GM23338 (cell line): ENCODE results near the gene MAP3K5.

Experiments used
- CREB1 ChIP-seq: fragments of 250-450 bp; sonication (Bioruptor Pico); IDR thresholded peaks from 2 replicates; pipeline ENCODE4 v1.5.0; 2020; ENCODE audit warnings: low read depth, mild to moderate bottlenecking, moderate library complexity
- EZH2 ChIP-seq: fragments of 200-600 bp; sonication (generic); IDR thresholded peaks from one replicate; pipeline ENCODE4 v1.8.0; 2017; ENCODE audit warnings: antibody characterized with exemption, mild to moderate bottlenecking, low read depth; ENCODE audit not compliant: unreplicated experiment
- EZH2phosphoT487 ChIP-seq: fragments of 200-600 bp; sonication (generic); IDR thresholded peaks from one replicate; pipeline ENCODE4 v1.8.1; 2018; ENCODE audit warnings: antibody characterized with exemption; ENCODE audit not compliant: unreplicated experiment
- JUNB ChIP-seq: IDR thresholded peaks from one replicate; pipeline ENCODE4 v1.6.1; 2016; ENCODE audit warnings: antibody characterized with exemption; ENCODE audit not compliant: unreplicated experiment
- POLR2AphosphoS5 ChIP-seq: IDR thresholded peaks from 2 replicates; pipeline ENCODE4 v1.6.1; 2016; ENCODE audit warnings: antibody characterized with exemption, low read depth
- STAT1 ChIP-seq: IDR thresholded peaks from one replicate; pipeline ENCODE4 v1.6.1; 2016; ENCODE audit warnings: antibody characterized with exemption; ENCODE audit not compliant: unreplicated experiment
- ZNF114 ChIP-seq: fragments of 250-450 bp; sonication (Bioruptor Pico); IDR thresholded peaks from 2 replicates; pipeline ENCODE4 v1.5.0; 2020; ENCODE audit warnings: mild to moderate bottlenecking, moderate library complexity
- ZNF331 ChIP-seq: fragments of 250-450 bp; sonication (Bioruptor Pico); IDR thresholded peaks from 2 replicates; pipeline ENCODE4 v1.5.0; 2020; ENCODE audit warnings: low read depth, mild to moderate bottlenecking, moderate library complexity
- TF ChIP-seq, protein P1 (sequence below), 2 experiments: fragments of 200-600 bp in 1 of 2; sonication (generic) in 1 of 2; conservative IDR thresholded peaks; 2 replicates each; pipeline versions ENCODE4 v1.5.1 to v1.6.1; 2016 to 2017; ENCODE audit warnings: antibody characterized with exemption in 2 of 2, low read depth in 2 of 2, mild to moderate bottlenecking in 2 of 2, moderate library complexity in 1 of 2
- TF ChIP-seq, protein P2 (sequence below): IDR thresholded peaks from one replicate; pipeline ENCODE4 v1.6.1; 2018; ENCODE audit warnings: antibody characterized with exemption; ENCODE audit not compliant: unreplicated experiment

DNA sequence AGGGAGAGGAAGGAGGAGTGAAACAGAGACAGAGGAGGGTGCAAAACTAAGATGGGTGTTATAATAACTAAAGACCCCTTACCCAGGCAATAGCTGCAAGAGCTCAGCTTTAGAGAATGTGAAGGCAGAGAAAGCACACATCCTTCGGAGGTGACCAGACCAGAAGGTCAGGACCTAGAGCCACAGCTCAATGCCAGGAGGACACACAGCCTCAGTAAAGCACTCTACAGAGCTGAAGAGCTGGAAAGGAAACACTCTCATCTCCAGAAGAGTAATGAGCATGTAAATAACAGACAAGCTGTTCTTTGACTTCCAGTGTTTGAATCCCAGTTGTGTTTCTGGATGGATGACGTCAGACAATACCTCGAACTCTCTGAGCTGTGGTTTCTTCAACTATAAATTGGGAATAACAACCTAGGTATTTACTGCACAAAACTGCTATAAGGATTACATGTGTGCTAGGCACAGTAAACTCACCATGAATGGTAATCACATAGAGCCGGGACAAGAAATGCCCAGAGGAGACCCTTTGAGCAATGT lies 63.2 kb downstream of the MAP3K5 start:
- TF ChIP-seq, protein P1, sequence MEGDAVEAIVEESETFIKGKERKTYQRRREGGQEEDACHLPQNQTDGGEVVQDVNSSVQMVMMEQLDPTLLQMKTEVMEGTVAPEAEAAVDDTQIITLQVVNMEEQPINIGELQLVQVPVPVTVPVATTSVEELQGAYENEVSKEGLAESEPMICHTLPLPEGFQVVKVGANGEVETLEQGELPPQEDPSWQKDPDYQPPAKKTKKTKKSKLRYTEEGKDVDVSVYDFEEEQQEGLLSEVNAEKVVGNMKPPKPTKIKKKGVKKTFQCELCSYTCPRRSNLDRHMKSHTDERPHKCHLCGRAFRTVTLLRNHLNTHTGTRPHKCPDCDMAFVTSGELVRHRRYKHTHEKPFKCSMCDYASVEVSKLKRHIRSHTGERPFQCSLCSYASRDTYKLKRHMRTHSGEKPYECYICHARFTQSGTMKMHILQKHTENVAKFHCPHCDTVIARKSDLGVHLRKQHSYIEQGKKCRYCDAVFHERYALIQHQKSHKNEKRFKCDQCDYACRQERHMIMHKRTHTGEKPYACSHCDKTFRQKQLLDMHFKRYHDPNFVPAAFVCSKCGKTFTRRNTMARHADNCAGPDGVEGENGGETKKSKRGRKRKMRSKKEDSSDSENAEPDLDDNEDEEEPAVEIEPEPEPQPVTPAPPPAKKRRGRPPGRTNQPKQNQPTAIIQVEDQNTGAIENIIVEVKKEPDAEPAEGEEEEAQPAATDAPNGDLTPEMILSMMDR (conservative IDR thresholded peaks at IDR 0.05; ENCODE audit: low read depth in 2 of 2), result no peak
- TF ChIP-seq EZH2 (no peak), JUNB (no peak), POLR2AphosphoS5 (no peak), STAT1 (no peak), EZH2phosphoT487 (no peak), CREB1 (CRISPR knock-in tag) (no peak), ZNF331 (CRISPR knock-in tag) (no peak), ZNF114 (CRISPR knock-in tag) (no peak)
- TF ChIP-seq, protein P2, sequence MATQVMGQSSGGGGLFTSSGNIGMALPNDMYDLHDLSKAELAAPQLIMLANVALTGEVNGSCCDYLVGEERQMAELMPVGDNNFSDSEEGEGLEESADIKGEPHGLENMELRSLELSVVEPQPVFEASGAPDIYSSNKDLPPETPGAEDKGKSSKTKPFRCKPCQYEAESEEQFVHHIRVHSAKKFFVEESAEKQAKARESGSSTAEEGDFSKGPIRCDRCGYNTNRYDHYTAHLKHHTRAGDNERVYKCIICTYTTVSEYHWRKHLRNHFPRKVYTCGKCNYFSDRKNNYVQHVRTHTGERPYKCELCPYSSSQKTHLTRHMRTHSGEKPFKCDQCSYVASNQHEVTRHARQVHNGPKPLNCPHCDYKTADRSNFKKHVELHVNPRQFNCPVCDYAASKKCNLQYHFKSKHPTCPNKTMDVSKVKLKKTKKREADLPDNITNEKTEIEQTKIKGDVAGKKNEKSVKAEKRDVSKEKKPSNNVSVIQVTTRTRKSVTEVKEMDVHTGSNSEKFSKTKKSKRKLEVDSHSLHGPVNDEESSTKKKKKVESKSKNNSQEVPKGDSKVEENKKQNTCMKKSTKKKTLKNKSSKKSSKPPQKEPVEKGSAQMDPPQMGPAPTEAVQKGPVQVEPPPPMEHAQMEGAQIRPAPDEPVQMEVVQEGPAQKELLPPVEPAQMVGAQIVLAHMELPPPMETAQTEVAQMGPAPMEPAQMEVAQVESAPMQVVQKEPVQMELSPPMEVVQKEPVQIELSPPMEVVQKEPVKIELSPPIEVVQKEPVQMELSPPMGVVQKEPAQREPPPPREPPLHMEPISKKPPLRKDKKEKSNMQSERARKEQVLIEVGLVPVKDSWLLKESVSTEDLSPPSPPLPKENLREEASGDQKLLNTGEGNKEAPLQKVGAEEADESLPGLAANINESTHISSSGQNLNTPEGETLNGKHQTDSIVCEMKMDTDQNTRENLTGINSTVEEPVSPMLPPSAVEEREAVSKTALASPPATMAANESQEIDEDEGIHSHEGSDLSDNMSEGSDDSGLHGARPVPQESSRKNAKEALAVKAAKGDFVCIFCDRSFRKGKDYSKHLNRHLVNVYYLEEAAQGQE, result no peak
